H1 (cell line): Measurements from ENCODE around the gene NCK2. TPM values are rescaled to one million over a fixed set of nuclear protein-coding genes. Genes with fewer than 3 reads are reported as not detected.
A peak's percentile ranks its signal among the peaks of the same experiment; 100 is the strongest.

Experiments used
- CTCF ChIA-PET: fragments of 300-600 bp; sonication (Branson Sonifier 250); formaldehyde crosslinking; loops from one replicate; lab custom pipeline; 2021; ENCODE audit not compliant: partially characterized antibody; lab: Charles Lee
- POLR2A ChIA-PET: fragments of 300-600 bp; sonication (Branson Sonifier 250); formaldehyde crosslinking; loops from one replicate; lab custom pipeline; 2021; ENCODE audit warnings: inconsistent platforms; ENCODE audit not compliant: partially characterized antibody; lab: Charles Lee
- DNase-seq, 2 experiments: peaks; one replicate each; pipeline versions ENCODE4 v3.0.0 to v3.0.0-alpha.2; 2010 to 2022; ENCODE audit warnings: low spot score in 2 of 2, low read depth in 1 of 2, mixed read lengths in 1 of 2
- FAIRE-seq: peaks from 2 replicates; lab custom pipeline; 2011; peaks lifted over from hg19 to GRCh38; lab: Jason Lieb, UNC
- H2AFZ ChIP-seq: 2 replicates; pipeline ENCODE4 v1.8.1; 2012; ENCODE audit warnings: low read length, inconsistent platforms
- H2AK5ac ChIP-seq: 2 replicates; pipeline ENCODE4 v1.6.1; 2013; ENCODE audit warnings: low read depth, low read length
- H2BK120ac ChIP-seq: replicated peaks from 2 replicates; pipeline ENCODE3; 2013; ENCODE audit warnings: low read depth, low read length, inconsistent platforms
- H2BK12ac ChIP-seq: 2 replicates; pipeline ENCODE4 v1.6.1; 2013; ENCODE audit warnings: low read depth, low read length
- H2BK15ac ChIP-seq: 2 replicates; pipeline ENCODE4 v1.6.1; 2013; ENCODE audit warnings: low read length
- H2BK20ac ChIP-seq: 2 replicates; pipeline ENCODE4 v1.6.1; 2013; ENCODE audit warnings: low read length
- H2BK5ac ChIP-seq: 2 replicates; pipeline ENCODE4 v1.6.1; 2013; ENCODE audit warnings: low read depth, low read length
- H3K14ac ChIP-seq: 2 replicates; pipeline ENCODE4 v1.6.1; 2013; ENCODE audit warnings: inconsistent platforms; ENCODE audit not compliant: insufficient read length
- H3K18ac ChIP-seq: 2 replicates; pipeline ENCODE4 v1.6.1; 2013; ENCODE audit warnings: low read length; ENCODE audit errors: extremely low read depth
- H3K23ac ChIP-seq: 2 replicates; pipeline ENCODE4 v1.6.1; 2013; ENCODE audit warnings: inconsistent platforms; ENCODE audit not compliant: insufficient read length
- H3K23me2 ChIP-seq: 2 replicates; pipeline ENCODE4 v1.6.1; 2013; ENCODE audit warnings: low read depth, low read length
- H3K27ac ChIP-seq: 2 replicates; pipeline ENCODE4 v1.6.1; 2011; ENCODE audit warnings: low read depth, low read length, inconsistent platforms
- H3K27me3 ChIP-seq, 4 experiments: replicated peaks in 1 of 4; 1 replicate in 1 of 4; 2 replicates in 3 of 4; pipeline versions ENCODE4 v1.6.1 to v1.8.1; 2011 to 2013; ENCODE audit warnings: low read length in 3 of 4, mild to moderate bottlenecking in 3 of 4, inconsistent platforms in 2 of 4, mixed read lengths in 2 of 4, moderate library complexity in 1 of 4; ENCODE audit not compliant: control insufficient read depth in 3 of 4, insufficient read depth in 3 of 4; ENCODE audit errors: extremely low read depth in 1 of 4
- H3K36me3 ChIP-seq, 4 experiments: 2 replicates each; pipeline versions ENCODE4 v1.6.1 to v1.8.1; 2011 to 2013; ENCODE audit warnings: mild to moderate bottlenecking in 4 of 4, low read length in 3 of 4, moderate library complexity in 2 of 4, control low read depth in 1 of 4, inconsistent platforms in 1 of 4; ENCODE audit not compliant: insufficient read depth in 4 of 4, control insufficient read depth in 2 of 4
- H3K4ac ChIP-seq: replicated peaks from 2 replicates; pipeline ENCODE3; 2013; ENCODE audit warnings: low read length, low read depth, mixed read lengths, inconsistent platforms; ENCODE audit not compliant: insufficient read length
- H3K4me1 ChIP-seq, 4 experiments: replicated peaks in 1 of 4; 1 replicate in 1 of 4; 2 replicates in 3 of 4; pipeline versions ENCODE4 v1.6.1 to v1.8.1; 2011 to 2013; ENCODE audit warnings: low read length in 3 of 4, inconsistent platforms in 2 of 4, mixed read lengths in 1 of 4; ENCODE audit not compliant: insufficient read depth in 4 of 4, control insufficient read depth in 3 of 4
- H3K4me2 ChIP-seq, 2 experiments: 2 replicates each; pipeline versions ENCODE4 v1.6.1 to v1.8.1; 2011 to 2013; ENCODE audit warnings: low read depth in 2 of 2, low read length in 2 of 2, control low read depth in 1 of 2, inconsistent platforms in 1 of 2, mild to moderate bottlenecking in 1 of 2; ENCODE audit not compliant: insufficient read depth in 1 of 2
- H3K4me3 ChIP-seq, 4 experiments: fragments of 200-600, 300-600 bp in 1 of 4; sonication (generic), shearing (Covaris generic), sonication (Bioruptor Twin) in 1 of 4; 2 replicates each; pipeline versions ENCODE4 v1.5.1 to v1.8.1; 2011 to 2016; ENCODE audit warnings: low read length in 4 of 4, low read depth in 3 of 4, control low read depth in 2 of 4, inconsistent platforms in 2 of 4, mild to moderate bottlenecking in 2 of 4, mixed read lengths in 1 of 4, moderate library complexity in 1 of 4; ENCODE audit not compliant: insufficient read depth in 2 of 4; ENCODE audit errors: extremely low read depth in 1 of 4
- H3K56ac ChIP-seq: replicated peaks from 2 replicates; pipeline ENCODE3; 2013; ENCODE audit warnings: low read depth, mild to moderate bottlenecking, mixed read lengths, low read length, inconsistent platforms; ENCODE audit not compliant: insufficient read length
- H3K79me1 ChIP-seq: 2 replicates; pipeline ENCODE4 v1.6.1; 2013; ENCODE audit warnings: low read depth, low read length, control low read depth
- H3K79me2 ChIP-seq, 2 experiments: 2 replicates each; pipeline versions ENCODE4 v1.6.1 to v1.8.1; 2012 to 2013; ENCODE audit warnings: low read length in 2 of 2, mild to moderate bottlenecking in 2 of 2, inconsistent platforms in 1 of 2; ENCODE audit not compliant: insufficient read depth in 2 of 2, control insufficient read depth in 1 of 2
- H3K9ac ChIP-seq, 4 experiments: replicated peaks in 1 of 4; 1 replicate in 1 of 4; 2 replicates in 3 of 4; pipeline versions ENCODE4 v1.6.1 to v1.8.1; 2011 to 2013; ENCODE audit warnings: low read depth in 3 of 4, low read length in 3 of 4, control low read depth in 2 of 4, mild to moderate bottlenecking in 2 of 4, moderate library complexity in 2 of 4, inconsistent platforms in 1 of 4; ENCODE audit errors: extremely low read depth in 1 of 4
- H3K9me3 ChIP-seq, 2 experiments: 2 replicates each; pipeline versions ENCODE4 v1.6.1 to v1.8.1; 2012 to 2013; ENCODE audit warnings: mild to moderate bottlenecking in 2 of 2, moderate library complexity in 2 of 2, control low read depth in 1 of 2, inconsistent platforms in 1 of 2, low read depth in 1 of 2, low read length in 1 of 2, mixed read lengths in 1 of 2; ENCODE audit not compliant: insufficient read depth in 2 of 2
- H4K20me1 ChIP-seq, 2 experiments: replicated peaks in 1 of 2; 2 replicates each; pipeline versions ENCODE3 to v1.8.1; 2011 to 2013; ENCODE audit warnings: inconsistent platforms in 2 of 2, low read length in 2 of 2, mild to moderate bottlenecking in 1 of 2; ENCODE audit not compliant: insufficient read depth in 2 of 2, control insufficient read depth in 1 of 2
- H4K5ac ChIP-seq: 2 replicates; pipeline ENCODE4 v1.6.1; 2013; ENCODE audit warnings: low read length, low read depth, mixed read lengths, inconsistent platforms; ENCODE audit not compliant: insufficient read length
- H4K8ac ChIP-seq: 2 replicates; pipeline ENCODE4 v1.8.0; 2013; ENCODE audit warnings: mild to moderate bottlenecking, moderate library complexity, low read length, inconsistent platforms; ENCODE audit not compliant: insufficient read depth; ENCODE audit errors: extremely low read depth
- H4K91ac ChIP-seq: replicated peaks from 2 replicates; pipeline ENCODE3; 2013; ENCODE audit warnings: low read length, mixed read lengths, inconsistent platforms; ENCODE audit not compliant: insufficient read length
- BCL11A ChIP-seq, 2 experiments: IDR thresholded peaks; one replicate each; pipeline ENCODE4 v1.6.1; 2011; ENCODE audit warnings: low read depth in 2 of 2, low read length in 2 of 2, mild to moderate bottlenecking in 2 of 2
- CBX8 ChIP-seq: fragments of 300-800, 300-1000 bp; sonication (generic); IDR thresholded peaks from 2 replicates; pipeline ENCODE4 v1.7.1; 2016; ENCODE audit warnings: low read depth, low read length, borderline replicate concordance
- CTCF ChIP-seq, 3 experiments: IDR thresholded peaks; 1 replicate in 2 of 3; 2 replicates in 1 of 3; pipeline versions ENCODE4 v1.5.1 to v1.6.1; 2011; ENCODE audit warnings: low read length in 3 of 3, mild to moderate bottlenecking in 3 of 3, inconsistent platforms in 2 of 3, low read depth in 1 of 3, moderate library complexity in 1 of 3; ENCODE audit not compliant: insufficient read depth in 1 of 3; ENCODE audit errors: control extremely low read depth in 1 of 3
- NANOG ChIP-seq: IDR thresholded peaks from 2 replicates; pipeline ENCODE4 v1.6.1; 2011; ENCODE audit warnings: low read length, low read depth, mild to moderate bottlenecking, inconsistent platforms; ENCODE audit not compliant: insufficient read depth, poor library complexity, severe bottlenecking
- RAD21 ChIP-seq, 2 experiments: IDR thresholded peaks in 1 of 2; conservative IDR thresholded peaks in 1 of 2; 2 replicates each; pipeline ENCODE4 v1.6.1; 2011; ENCODE audit warnings: low read depth in 2 of 2, low read length in 2 of 2, improper control_type of control experiment in 1 of 2, inconsistent platforms in 1 of 2, mild to moderate bottlenecking in 1 of 2, moderate library complexity in 1 of 2
- WGBS, 2 experiments: shearing (Covaris generic) in 1 of 2; methylation state at CpG; one replicate each; pipeline versions ENCODE4 v1.1.6 to v1.1.7; 2013 to 2015; ENCODE audit warnings: low lambda C conversion rate in 2 of 2, mixed read lengths in 2 of 2, inconsistent platforms in 1 of 2, low coverage in 1 of 2, missing lambda C conversion rate in 1 of 2; ENCODE audit not compliant: insufficient replicate concordance in 2 of 2, insufficient coverage in 1 of 2, insufficient read length in 1 of 2; ENCODE audit errors: extremely low coverage in 1 of 2, missing lambda C conversion rate in 1 of 2; 5-methylcytosine and 5-hydroxymethylcytosine counted together
- polyA plus RNA-seq, 7 experiments: library from polyadenylated mRNA; depleted of rRNA in 3 of 7; stranded (reverse) in 5 of 7; unstranded in 2 of 7; fragments of >200 nt in 5 of 7; fragments of 200-250 nt in 2 of 7; gene quantifications; 1 replicate in 5 of 7; 2 replicates in 1 of 7; 4 replicates in 1 of 7; pipeline versions ENCODE4 v1.2.1 to v1.2.3, GENCODE V29; 2011 to 2013; ENCODE audit warnings: missing spikeins in 2 of 7, mixed read lengths in 2 of 7
- total RNA-seq: library from RNA; stranded (reverse); fragmentation: NEBNext Ultra II Directional; extraction: Animal tissue kit (Norgen Biotek cat#: 25700); gene quantifications from 2 replicates; pipeline ENCODE4 v1.2.1, GENCODE V29; 2021

NCK2 gene
- total and polyA plus RNA-seq, 2 of the 8 experiments (the other 6 are each of a cell fraction or from before 2014, with no cell fraction given): 30.3 to 65.7 TPM

- no peaks in the 10 kb centered on the region for H3K27me3 ChIP-seq
- no peak overlapping the region for H3K27ac ChIP-seq
- no peak overlapping the region for H2BK15ac ChIP-seq
- H3K4me2 ChIP-seq: no peak overlapping the region
- H3K36me3 ChIP-seq: peaks cover 0 to 8% (median 3%) of the 10 kb centered on the region in 4 experiments; a peak in 5 of 8 replicates
- H3K79me1 ChIP-seq: no peaks in the 10 kb centered on the region
- H3K9me3 ChIP-seq: 0 out of 4 replicates have a peak, but pooled peaks cover 0 to 8% of the 10 kb centered on the region in 2 experiments
- H3K23ac ChIP-seq: no peak overlapping the region
- no peak overlapping the region for H2AK5ac ChIP-seq
- no peak overlapping the region for H2BK5ac ChIP-seq
- H3K4me1 ChIP-seq: no peaks in the 10 kb centered on the region
- H3K14ac ChIP-seq: no peak overlapping the region
- H2BK12ac ChIP-seq: no peak overlapping the region
- no peak overlapping the region for H2BK20ac ChIP-seq
- H2BK120ac ChIP-seq: no peak overlapping the region
- no peak overlapping the region for H3K4me3 ChIP-seq
- peak; percentile 13 for FAIRE-seq
- no peak overlapping the region for H3K56ac ChIP-seq
- no peak overlapping the region for H3K9ac ChIP-seq
- H3K4ac ChIP-seq: no peak overlapping the region
- ChIA-PET POLR2A (no interaction called here), CTCF (interaction anchor here (1.5 kb wide), 1 partner anchor 64 kb away, joined by 3 read pairs; no protein-coding TSS in a partner anchor)
- DNase-seq: no peak
- peaks cover 0 to 1% of the 10 kb centered on the region in 2 experiments for H4K20me1 ChIP-seq
- no peak overlapping the region for H2AFZ ChIP-seq
- H3K18ac ChIP-seq: no peak overlapping the region
- H4K5ac ChIP-seq: no peak overlapping the region
- no peak overlapping the region for H4K8ac ChIP-seq
- 0 out of 4 replicates have a peak, but pooled peaks cover 0 to 2% of the 10 kb centered on the region in 2 experiments for H3K79me2 ChIP-seq
- H4K91ac ChIP-seq: no peak overlapping the region
- 91% methylated on average over 4 of the region's 4 CpGs; no CpG with 5 or more reads in 1 of the 2 experiments for WGBS, 2 experiments
- no peaks in the 10 kb centered on the region for H3K23me2 ChIP-seq
- no peak for TF ChIP-seq CBX8
- no peak for TF ChIP-seq BCL11A (IDR thresholded peaks at IDR 0.05; ENCODE audit: low read depth in 2 of 2, low read length in 2 of 2)
- TF ChIP-seq NANOG: no peak
- TF ChIP-seq CTCF (IDR thresholded peaks at IDR 0.05; ENCODE audit: control extremely low read depth in 1 of 3, insufficient read depth in 1 of 3, low read depth in 1 of 3, low read length in 3 of 3): peak; percentile 29 to 33 (median 30)
- peak in 1 of 2 experiments; percentile 50 for TF ChIP-seq RAD21 (IDR thresholded peaks at IDR 0.05 in 1 of 2, conservative IDR thresholded peaks at IDR 0.05 in 1 of 2; ENCODE audit: low read depth in 2 of 2, low read length in 2 of 2)
Observed at GRCh38 chr2:105896765-105897163, 152.1 kb downstream of the NCK2 start.
